Keratinocyte (primary cell): Measurements from ENCODE around the gene MINDY4.

ENCODE experiments used
- CTCF ChIP-seq, 3 experiments: IDR thresholded peaks in 1 of 3; conservative IDR thresholded peaks in 1 of 3; optimal IDR thresholded peaks in 1 of 3; 2 replicates in 2 of 3; 3 replicates in 1 of 3; pipeline versions ENCODE3 to v1.5.1; 2011; ENCODE audit warnings: low read length in 3 of 3, mild to moderate bottlenecking in 3 of 3, moderate library complexity in 2 of 3, control low read depth in 1 of 3, inconsistent platforms in 1 of 3; ENCODE audit not compliant: insufficient read depth in 2 of 3; ENCODE audit errors: extremely low read depth in 1 of 3
- EZH2 ChIP-seq: IDR thresholded peaks from one replicate; pipeline ENCODE4 v1.6.1; 2012; ENCODE audit warnings: inconsistent platforms, mild to moderate bottlenecking, low read length, moderate library complexity

DNA sequence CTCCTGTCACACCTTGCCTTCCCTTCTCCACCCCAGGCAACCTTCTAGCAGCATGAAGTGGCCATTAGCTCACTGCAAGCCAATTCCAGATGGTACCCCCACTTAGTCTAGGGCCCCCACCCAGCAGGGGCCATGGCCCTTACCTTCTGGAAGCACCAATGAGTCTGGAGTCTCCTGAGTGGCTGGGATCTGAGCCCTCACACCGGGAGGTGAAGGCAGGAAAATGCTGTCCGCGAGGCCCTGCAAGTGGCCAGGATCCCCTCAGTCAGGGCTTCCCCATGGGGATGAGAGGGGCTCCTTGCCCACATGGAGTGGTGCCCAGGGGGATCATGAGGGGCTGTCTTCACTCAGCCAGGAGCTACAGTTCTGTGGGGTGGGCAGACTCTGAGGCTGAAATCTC is 145.0 kb downstream of the MINDY4 start:
- no peak for TF ChIP-seq CTCF (optimal IDR thresholded peaks at IDR 0.05 in 1 of 3, IDR thresholded peaks at IDR 0.05 in 1 of 3, conservative IDR thresholded peaks at IDR 0.05 in 1 of 3; ENCODE audit: extremely low read depth in 1 of 3, insufficient read depth in 2 of 3, low read length in 3 of 3)
- no peak for TF ChIP-seq EZH2
